ENCODE data around the gene AOPEP.

Gene AOPEP

GRCh38 chr9:94975480-94975879 is 249.0 kb downstream of the AOPEP start:
- Histone ChIP-seq H3K4me1 (ENCODE audit: control insufficient read depth, insufficient read depth, low read length) (peaks cover 3% of the 10 kb centered on the region; the same call in 1 of the 2 replicates), H3K4me3 (ENCODE audit: low read depth, low read length) (no peak overlapping the region), H3K27ac (ENCODE audit: extremely low read depth, low read depth, low read length) (no peak overlapping the region), H3K9me3 (ENCODE audit: control insufficient read depth, insufficient read depth, low read depth, low read length) (no peaks in the 10 kb centered on the region), H3K36me3 (ENCODE audit: control insufficient read depth in 2 of 2, insufficient read depth in 1 of 2, low read length in 2 of 2) (no peaks in the 10 kb centered on the region)
- TF ChIP-seq ZNF645 (tag by site-specific recombination; IDR thresholded peaks at IDR 0.05), result no peak
- no peak for TF ChIP-seq ZNF391 (tag by site-specific recombination; IDR thresholded peaks at IDR 0.05; ENCODE audit: borderline replicate concordance, low read depth)
- TF ChIP-seq PRDM10 (tag by site-specific recombination; IDR thresholded peaks at IDR 0.05), result no peak
- TF ChIP-seq ZNF394 (tag by site-specific recombination; IDR thresholded peaks at IDR 0.05; ENCODE audit: borderline replicate concordance), result no peak
- no peak for TF ChIP-seq ZNF677 (tag by site-specific recombination; IDR thresholded peaks at IDR 0.05)
- no peak for TF ChIP-seq ZNF157 (tag by site-specific recombination; IDR thresholded peaks at IDR 0.05)
- no peak for TF ChIP-seq ZNF544 (tag by site-specific recombination; IDR thresholded peaks at IDR 0.05)
- no peak for TF ChIP-seq GLIS2 (tag by site-specific recombination; IDR thresholded peaks at IDR 0.05)
- no peak for TF ChIP-seq ZNF596 (tag by site-specific recombination; IDR thresholded peaks at IDR 0.05)
- no peak for TF ChIP-seq ZNF654 (tag by site-specific recombination; IDR thresholded peaks at IDR 0.05; ENCODE audit: low read depth)
- TF ChIP-seq ZNF248 (tag by site-specific recombination; IDR thresholded peaks at IDR 0.05), result no peak
- TF ChIP-seq ZNF837 (tag by site-specific recombination; IDR thresholded peaks at IDR 0.05), result no peak
- TF ChIP-seq GLI2 (tag by site-specific recombination; IDR thresholded peaks at IDR 0.05; ENCODE audit: borderline replicate concordance, low read depth), result no peak
- CTCF ChIA-PET, result no interaction called here
- POLR2A ChIA-PET, result no interaction called here

- CTCF ChIA-PET, result interaction anchor here (0.6 kb wide), 1 partner anchor 19 kb away, joined by 4 read pairs; no protein-coding TSS in a partner anchor
- H3K27ac ChIP-seq (ENCODE audit: extremely low read depth, low read depth, low read length), result no peak overlapping the region
These were observed 249.6 kb downstream of the AOPEP start for GRCh38 chr9:94976077-94976476.

More at GRCh38 chr9:94976077-94976476, 249.6 kb downstream of the AOPEP start:
- H3K9me3 ChIP-seq (ENCODE audit: control insufficient read depth, insufficient read depth, low read depth, low read length), result no peaks in the 10 kb centered on the region
- H3K4me1 ChIP-seq (ENCODE audit: control insufficient read depth, insufficient read depth, low read length), result peaks cover 3% of the 10 kb centered on the region; the same call in 1 of the 2 replicates
- POLR2A ChIA-PET, result no interaction called here
- H3K4me3 ChIP-seq (ENCODE audit: low read depth, low read length), result no peak overlapping the region
- TF ChIP-seq ZNF792 (tag by site-specific recombination; IDR thresholded peaks at IDR 0.05) (no peak), ZNF561 (tag by site-specific recombination; IDR thresholded peaks at IDR 0.05; ENCODE audit: borderline replicate concordance) (no peak), PRDM1 (tag by site-specific recombination; IDR thresholded peaks at IDR 0.05) (no peak), ZNF776 (tag by site-specific recombination; IDR thresholded peaks at IDR 0.05; ENCODE audit: borderline replicate concordance) (no peak), ZBTB44 (tag by site-specific recombination; IDR thresholded peaks at IDR 0.05) (no peak), ZNF664 (tag by site-specific recombination; IDR thresholded peaks at IDR 0.05) (no peak), ZNF121 (tag by site-specific recombination; IDR thresholded peaks at IDR 0.05) (no peak), ZBTB21 (tag by site-specific recombination; IDR thresholded peaks at IDR 0.05) (no peak), ZNF626 (tag by site-specific recombination; IDR thresholded peaks at IDR 0.05) (no peak)
- H3K36me3 ChIP-seq (ENCODE audit: control insufficient read depth in 2 of 2, insufficient read depth in 1 of 2, low read length in 2 of 2), result no peaks in the 10 kb centered on the region

All from HEK293 (cell line).